Breast epithelium (tissue), 3 donors: Measurements from ENCODE around the gene CDS2.

Source experiments
- CTCF ChIP-seq, 3 donors: fragments of 450-650 bp; IDR thresholded peaks; one replicate each; pipeline ENCODE4 v1.5.1; 2016 to 2017; ENCODE audit warnings: antibody characterized with exemption in 3 of 3, mild to moderate bottlenecking in 3 of 3, moderate library complexity in 3 of 3
- POLR2AphosphoS5 ChIP-seq, 3 donors: sonication (generic); formaldehyde crosslinking; IDR thresholded peaks; one replicate each; pipeline ENCODE4 v1.6.1; 2017; ENCODE audit warnings: antibody characterized with exemption in 3 of 3

- TF ChIP-seq POLR2AphosphoS5 (IDR thresholded peaks at IDR 0.05) (no peak), CTCF (IDR thresholded peaks at IDR 0.05) (no peak)
Measured at GRCh38 chr20:5127859-5128424, 1.1 kb downstream of the CDS2 start.
